K562 (cell line): ENCODE results near the gene KRT77. TPM values are rescaled to one million over a fixed set of nuclear protein-coding genes. Genes with fewer than 3 reads are reported as not detected.

Source experiments
- ETV5 ChIP-seq: sonication (generic); formaldehyde crosslinking; IDR thresholded peaks from 2 replicates; pipeline ENCODE4 v1.4.0; 2020; ENCODE audit warnings: low read depth, mild to moderate bottlenecking, missing genetic modification reagents
- MIER1 ChIP-seq: fragments of 450-650 bp; IDR thresholded peaks from 2 replicates; pipeline ENCODE4 v1.6.1; 2016; ENCODE audit warnings: antibody characterized with exemption, mild to moderate bottlenecking, low read depth
- SPI1 ChIP-seq: IDR thresholded peaks from 2 replicates; pipeline ENCODE4 v1.6.1; 2011; ENCODE audit warnings: low read depth, low read length, control low read depth, borderline replicate concordance
- ZNF175 ChIP-seq: fragments of 200-800 bp; sonication (Bioruptor generic); IDR thresholded peaks from 2 replicates; pipeline ENCODE4 v1.6.1; 2016; ENCODE audit warnings: low read depth, mild to moderate bottlenecking, missing genetic modification characterization, missing compliant biosample characterization
- polyA plus RNA-seq, 8 experiments: library from polyadenylated mRNA; depleted of rRNA in 4 of 8; stranded (reverse) in 5 of 8; unstranded in 3 of 8; fragments of >200 nt; fragmentation: Nextera tagmentation in 2 of 8; fragmentation: Illumina TruSeq in 1 of 8; extraction: Ambion mirVana in 2 of 8; extraction: Trizol in 1 of 8; gene quantifications; 2 replicates each; pipeline versions ENCODE4 v1.2.1 to v1.2.3, GENCODE V29; 2011 to 2014; ENCODE audit warnings: inconsistent platforms in 1 of 8, missing spikeins in 1 of 8
- total RNA-seq, 7 experiments: library from RNA; depleted of rRNA in 6 of 7; stranded (reverse); fragments of >200 nt in 6 of 7; fragmentation: Illumina TruSeq in 2 of 7; extraction: Trizol in 2 of 7; gene quantifications; 2 replicates each; pipeline versions ENCODE4 v1.2.1 to v1.2.3, GENCODE V29; 2011 to 2021; ENCODE audit warnings: low replicate concordance in 1 of 7
- TF ChIP-seq, protein P1 (sequence below): sonication (generic); formaldehyde crosslinking; IDR thresholded peaks from 2 replicates; pipeline ENCODE4 v1.8.1; 2023; ENCODE audit warnings: mild to moderate bottlenecking, missing genetic modification reagents, moderate library complexity
- TF ChIP-seq, protein P2 (sequence below): fragments of 250-450 bp; sonication (Bioruptor Pico); IDR thresholded peaks from 2 replicates; pipeline ENCODE4 v1.4.0; 2020; ENCODE audit warnings: mild to moderate bottlenecking, moderate library complexity
- TF ChIP-seq, protein P3 (sequence below), 2 experiments: fragments of 450-650 bp; formaldehyde crosslinking in 1 of 2; IDR thresholded peaks; 2 replicates each; pipeline versions ENCODE4 v1.4.0 to v1.6.1; 2014 to 2020; ENCODE audit warnings: mild to moderate bottlenecking in 2 of 2, borderline replicate concordance in 1 of 2, low read depth in 1 of 2
- TF ChIP-seq, protein P4 (sequence below): sonication (generic); formaldehyde crosslinking; IDR thresholded peaks from 2 replicates; pipeline ENCODE4 v1.8.0; 2022; ENCODE audit warnings: mild to moderate bottlenecking, missing genetic modification reagents

The KRT77 gene
- total and polyA plus RNA-seq, 9 of the 15 experiments (the other 6 are each of a cell fraction or from before 2014, with no cell fraction given), result not detected

DNA sequence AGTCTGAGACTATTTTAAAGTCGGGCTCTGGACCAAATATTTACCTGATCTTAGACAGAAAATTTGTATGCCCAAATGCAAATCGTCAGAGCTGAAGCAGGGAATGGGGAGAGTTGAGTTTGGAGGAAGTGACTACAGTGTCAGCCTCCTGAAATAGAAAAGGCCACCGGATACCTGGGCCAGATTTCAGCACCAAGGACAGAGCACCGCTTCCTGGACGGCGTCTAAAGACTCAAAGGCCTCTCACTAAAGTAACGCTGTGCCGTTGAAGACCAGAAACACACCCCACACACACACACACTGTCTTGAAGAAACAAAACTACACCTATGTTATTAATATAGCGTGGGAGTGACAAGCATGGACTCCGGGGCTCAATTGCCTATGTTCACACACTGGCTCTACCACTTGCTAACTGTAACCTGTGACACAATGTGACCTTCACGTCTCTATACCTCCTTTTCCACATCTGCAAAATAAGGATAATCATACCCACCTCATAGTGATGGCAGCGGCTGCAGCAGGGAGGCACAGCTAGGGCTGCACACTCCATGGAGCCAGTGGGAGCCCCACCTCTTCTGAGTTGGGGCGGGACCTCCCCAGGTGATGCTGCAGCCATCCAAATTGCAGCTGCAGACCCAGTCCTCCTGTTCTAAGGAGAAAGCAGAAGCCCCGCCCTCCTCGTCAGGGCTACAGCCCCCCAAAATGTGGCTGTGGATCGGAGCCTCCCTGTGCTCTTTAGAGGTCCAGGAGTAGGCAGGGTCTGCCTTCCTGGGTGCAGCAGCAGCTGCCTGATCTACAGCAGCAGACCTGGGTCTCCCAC is 38.3 kb upstream of the KRT77 start (continued):
- TF ChIP-seq, protein P1, sequence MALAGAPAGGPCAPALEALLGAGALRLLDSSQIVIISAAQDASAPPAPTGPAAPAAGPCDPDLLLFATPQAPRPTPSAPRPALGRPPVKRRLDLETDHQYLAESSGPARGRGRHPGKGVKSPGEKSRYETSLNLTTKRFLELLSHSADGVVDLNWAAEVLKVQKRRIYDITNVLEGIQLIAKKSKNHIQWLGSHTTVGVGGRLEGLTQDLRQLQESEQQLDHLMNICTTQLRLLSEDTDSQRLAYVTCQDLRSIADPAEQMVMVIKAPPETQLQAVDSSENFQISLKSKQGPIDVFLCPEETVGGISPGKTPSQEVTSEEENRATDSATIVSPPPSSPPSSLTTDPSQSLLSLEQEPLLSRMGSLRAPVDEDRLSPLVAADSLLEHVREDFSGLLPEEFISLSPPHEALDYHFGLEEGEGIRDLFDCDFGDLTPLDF (CRISPR knock-in tag), result 0 out of 2 replicates have a peak, but pooled peaks have one; percentile 38
- peak; percentile 75 for TF ChIP-seq ETV5 (CRISPR knock-in tag)
- TF ChIP-seq ZNF175 (CRISPR knock-in tag), result peak; percentile 63; the same call in 1 of the 2 replicates
- TF ChIP-seq, protein P2, sequence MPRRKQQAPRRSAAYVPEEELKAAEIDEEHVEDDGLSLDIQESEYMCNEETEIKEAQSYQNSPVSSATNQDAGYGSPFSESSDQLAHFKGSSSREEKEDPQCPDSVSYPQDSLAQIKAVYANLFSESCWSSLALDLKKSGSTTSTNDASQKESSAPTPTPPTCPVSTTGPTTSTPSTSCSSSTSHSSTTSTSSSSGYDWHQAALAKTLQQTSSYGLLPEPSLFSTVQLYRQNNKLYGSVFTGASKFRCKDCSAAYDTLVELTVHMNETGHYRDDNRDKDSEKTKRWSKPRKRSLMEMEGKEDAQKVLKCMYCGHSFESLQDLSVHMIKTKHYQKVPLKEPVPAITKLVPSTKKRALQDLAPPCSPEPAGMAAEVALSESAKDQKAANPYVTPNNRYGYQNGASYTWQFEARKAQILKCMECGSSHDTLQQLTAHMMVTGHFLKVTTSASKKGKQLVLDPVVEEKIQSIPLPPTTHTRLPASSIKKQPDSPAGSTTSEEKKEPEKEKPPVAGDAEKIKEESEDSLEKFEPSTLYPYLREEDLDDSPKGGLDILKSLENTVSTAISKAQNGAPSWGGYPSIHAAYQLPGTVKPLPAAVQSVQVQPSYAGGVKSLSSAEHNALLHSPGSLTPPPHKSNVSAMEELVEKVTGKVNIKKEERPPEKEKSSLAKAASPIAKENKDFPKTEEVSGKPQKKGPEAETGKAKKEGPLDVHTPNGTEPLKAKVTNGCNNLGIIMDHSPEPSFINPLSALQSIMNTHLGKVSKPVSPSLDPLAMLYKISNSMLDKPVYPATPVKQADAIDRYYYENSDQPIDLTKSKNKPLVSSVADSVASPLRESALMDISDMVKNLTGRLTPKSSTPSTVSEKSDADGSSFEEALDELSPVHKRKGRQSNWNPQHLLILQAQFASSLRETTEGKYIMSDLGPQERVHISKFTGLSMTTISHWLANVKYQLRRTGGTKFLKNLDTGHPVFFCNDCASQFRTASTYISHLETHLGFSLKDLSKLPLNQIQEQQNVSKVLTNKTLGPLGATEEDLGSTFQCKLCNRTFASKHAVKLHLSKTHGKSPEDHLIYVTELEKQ (CRISPR knock-in tag), result no peak
- TF ChIP-seq MIER1, result peak; percentile 97
- 0 out of 2 replicates have a peak, but pooled peaks have one; percentile 2 for TF ChIP-seq SPI1
- TF ChIP-seq, protein P3, sequence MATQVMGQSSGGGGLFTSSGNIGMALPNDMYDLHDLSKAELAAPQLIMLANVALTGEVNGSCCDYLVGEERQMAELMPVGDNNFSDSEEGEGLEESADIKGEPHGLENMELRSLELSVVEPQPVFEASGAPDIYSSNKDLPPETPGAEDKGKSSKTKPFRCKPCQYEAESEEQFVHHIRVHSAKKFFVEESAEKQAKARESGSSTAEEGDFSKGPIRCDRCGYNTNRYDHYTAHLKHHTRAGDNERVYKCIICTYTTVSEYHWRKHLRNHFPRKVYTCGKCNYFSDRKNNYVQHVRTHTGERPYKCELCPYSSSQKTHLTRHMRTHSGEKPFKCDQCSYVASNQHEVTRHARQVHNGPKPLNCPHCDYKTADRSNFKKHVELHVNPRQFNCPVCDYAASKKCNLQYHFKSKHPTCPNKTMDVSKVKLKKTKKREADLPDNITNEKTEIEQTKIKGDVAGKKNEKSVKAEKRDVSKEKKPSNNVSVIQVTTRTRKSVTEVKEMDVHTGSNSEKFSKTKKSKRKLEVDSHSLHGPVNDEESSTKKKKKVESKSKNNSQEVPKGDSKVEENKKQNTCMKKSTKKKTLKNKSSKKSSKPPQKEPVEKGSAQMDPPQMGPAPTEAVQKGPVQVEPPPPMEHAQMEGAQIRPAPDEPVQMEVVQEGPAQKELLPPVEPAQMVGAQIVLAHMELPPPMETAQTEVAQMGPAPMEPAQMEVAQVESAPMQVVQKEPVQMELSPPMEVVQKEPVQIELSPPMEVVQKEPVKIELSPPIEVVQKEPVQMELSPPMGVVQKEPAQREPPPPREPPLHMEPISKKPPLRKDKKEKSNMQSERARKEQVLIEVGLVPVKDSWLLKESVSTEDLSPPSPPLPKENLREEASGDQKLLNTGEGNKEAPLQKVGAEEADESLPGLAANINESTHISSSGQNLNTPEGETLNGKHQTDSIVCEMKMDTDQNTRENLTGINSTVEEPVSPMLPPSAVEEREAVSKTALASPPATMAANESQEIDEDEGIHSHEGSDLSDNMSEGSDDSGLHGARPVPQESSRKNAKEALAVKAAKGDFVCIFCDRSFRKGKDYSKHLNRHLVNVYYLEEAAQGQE (IDR thresholded peaks at IDR 0.05; ENCODE audit: borderline replicate concordance), result peak; percentile 99
- TF ChIP-seq, protein P3 (CRISPR knock-in tag; IDR thresholded peaks at IDR 0.05; ENCODE audit: low read depth), result peak; percentile 98
- TF ChIP-seq, protein P4, sequence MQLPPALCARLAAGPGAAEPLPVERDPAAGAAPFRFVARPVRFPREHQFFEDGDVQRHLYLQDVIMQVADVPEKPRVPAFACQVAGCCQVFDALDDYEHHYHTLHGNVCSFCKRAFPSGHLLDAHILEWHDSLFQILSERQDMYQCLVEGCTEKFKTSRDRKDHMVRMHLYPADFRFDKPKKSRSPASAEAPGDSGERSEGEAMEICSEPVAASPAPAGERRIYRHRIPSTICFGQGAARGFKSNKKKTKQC (CRISPR knock-in tag), result 0 out of 2 replicates have a peak, but pooled peaks have one; percentile 55
